GM21723 (cell line): ENCODE data around the gene DAG1.
A peak's percentile ranks its signal among the peaks of the same experiment; 100 is the strongest.

Source experiments
- ATAC-seq: cut with Tn5 transposase; IDR thresholded peaks from one replicate; pipeline ENCODE4 v1.9.1; 2021; ENCODE audit warnings: mild to moderate bottlenecking, moderate library complexity; ENCODE audit not compliant: unreplicated experiment

Gene DAG1

DNA sequence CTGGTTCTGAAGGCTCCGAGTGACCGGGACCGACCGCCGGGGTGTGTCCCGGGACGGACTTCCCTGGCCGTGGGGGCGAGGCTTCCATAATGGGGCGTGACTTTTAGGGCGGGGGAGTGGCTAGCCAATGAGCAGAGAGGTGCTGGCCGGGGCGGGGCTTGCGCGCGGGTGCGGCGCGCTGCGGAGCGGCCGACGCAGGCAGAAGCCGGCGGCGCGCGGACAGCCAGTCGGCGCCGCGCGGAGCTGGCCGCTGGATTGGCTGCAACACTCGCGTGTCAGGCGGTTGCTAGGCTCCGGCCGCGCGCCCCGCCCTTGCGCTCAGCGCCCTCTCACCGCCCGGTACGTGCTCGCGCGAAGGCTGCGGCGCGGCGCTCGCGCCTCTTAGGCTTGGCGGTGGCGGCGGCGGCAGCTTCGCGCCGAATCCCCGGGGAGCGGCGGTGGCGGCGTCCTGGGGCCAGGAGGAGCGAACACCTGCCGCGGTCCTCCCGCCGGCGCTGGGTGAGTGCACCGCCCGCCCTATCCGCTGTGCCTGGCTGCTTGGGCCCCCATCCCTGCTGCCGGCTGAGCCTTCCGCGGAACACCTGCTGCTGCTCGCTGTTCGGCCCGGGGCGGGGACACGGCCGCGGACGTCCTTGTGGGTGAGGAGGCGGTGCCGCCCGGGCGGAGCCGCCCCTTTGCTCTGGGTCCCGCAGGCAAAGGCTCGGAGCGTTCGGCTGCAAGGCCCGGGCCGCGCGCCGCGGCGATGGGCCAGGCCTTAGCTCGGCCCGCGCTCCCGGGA, at the start of gene DAG1:
DAG1 (plus strand) TSS at position 332 of the 778 bp plus-strand sequence. CDS start 40,268 bp downstream, outside the sequence.
- peak; percentile 85 for ATAC-seq

DNA sequence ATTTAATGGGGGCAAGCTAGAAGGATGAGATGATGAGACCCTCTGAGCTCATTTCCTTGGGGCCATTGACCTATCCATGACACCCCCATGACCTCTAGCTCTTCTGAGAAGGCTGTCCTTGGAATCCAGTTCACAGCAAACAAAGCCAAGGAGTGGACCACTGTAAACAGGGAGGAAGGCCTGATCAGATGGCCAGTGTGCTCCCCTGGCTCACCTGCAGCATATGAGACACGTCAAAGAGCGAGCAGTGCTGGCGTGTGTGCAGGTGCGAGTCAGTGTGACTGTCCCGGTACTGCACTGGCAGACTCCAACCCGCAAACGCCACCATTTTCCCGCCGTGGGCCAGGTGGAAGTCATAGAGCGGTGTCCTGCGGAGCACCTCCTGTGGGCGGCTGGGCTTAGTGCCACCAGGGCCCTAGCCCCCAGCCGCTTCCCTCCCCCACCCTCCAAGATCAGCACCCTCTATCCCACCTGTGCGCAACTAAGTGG, 48.1 kb upstream of the DAG1 start:
- no peak for ATAC-seq

DNA sequence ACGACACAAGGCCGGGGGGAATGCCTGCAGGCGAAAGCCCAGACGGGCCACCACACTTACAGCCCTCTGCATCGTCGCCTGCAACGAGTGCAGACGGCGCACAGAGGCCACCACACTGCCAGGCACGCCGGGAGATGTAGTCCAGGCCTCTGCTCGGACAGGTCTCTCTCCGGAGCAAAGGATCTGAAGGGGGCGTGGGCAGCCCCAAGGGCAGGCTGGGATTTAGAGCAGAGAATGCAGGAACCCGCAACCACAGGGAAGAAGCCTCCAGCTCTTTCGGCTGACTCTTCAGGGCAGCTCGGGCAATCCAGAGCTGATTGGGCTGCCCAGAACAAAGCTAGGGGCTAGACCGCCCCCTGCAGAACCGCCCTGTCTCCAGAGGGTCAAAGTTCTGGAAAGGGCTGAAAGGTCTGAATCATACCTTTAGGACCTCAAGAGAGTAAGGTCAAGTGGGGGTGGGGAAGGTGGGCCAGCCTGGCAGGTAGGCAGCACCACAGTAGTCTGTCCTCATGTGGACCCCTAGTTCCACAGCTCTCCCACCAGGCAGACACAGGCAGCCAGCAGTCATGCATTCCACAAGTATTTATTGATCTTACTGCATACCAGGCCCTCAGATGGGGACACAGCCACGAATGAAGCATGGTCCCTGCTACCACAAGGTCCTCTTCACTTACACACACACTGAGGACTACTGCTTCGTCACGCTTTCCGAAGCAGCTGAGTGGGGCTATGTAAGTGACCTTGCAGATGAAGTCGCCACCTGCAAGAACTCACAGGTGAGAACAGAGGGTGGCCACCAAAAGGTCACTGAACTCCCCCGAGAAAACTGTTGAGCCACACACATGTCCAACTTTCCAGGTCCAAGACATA, 47.5 kb upstream of the DAG1 start, which contains the start of gene AMT:
AMT (minus strand) TSS at position 95 of the 870 bp plus-strand sequence; CDS start at position 72, 23 bp downstream.
- no peak for ATAC-seq

DNA sequence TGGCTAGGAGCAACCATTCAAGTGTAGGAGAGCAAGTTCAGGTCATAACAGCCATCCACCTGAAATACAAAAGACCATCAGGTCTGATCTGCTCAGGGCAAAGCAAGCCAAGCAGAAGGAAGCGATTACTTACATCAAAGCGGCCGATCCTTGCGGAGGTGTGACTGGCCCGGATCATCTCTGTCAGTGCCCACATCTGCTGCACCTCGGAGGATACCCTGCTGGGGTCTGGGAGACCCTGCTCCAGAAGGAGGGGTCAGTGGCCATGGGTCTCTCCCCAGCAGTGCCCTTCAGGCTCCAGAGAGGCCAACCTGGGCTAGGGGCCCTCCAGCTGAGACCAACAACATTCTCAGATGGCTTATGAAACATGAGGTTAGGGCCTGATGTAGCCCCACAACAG, 45.3 kb upstream of the DAG1 start:
- no peak for ATAC-seq

DNA sequence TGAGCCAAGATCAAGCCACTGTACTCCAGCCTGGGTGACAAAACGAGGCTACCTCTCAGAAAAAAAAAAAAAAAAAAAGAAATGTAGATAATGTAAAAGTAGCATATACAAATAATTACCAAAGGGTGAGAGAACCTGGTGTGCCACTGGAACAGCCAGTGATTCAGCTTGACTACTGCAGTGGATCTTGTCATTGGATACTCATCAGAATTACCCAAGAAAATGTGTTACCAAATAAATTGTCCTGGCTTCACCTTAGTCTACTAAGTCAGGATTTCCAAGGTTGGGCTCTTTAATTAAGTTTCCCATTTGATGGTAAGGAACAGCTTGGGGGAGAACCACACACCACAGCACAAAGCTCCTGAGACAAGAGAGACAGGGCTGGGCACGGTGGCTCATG, 42.5 kb upstream of the DAG1 start:
- no peak for ATAC-seq

DNA sequence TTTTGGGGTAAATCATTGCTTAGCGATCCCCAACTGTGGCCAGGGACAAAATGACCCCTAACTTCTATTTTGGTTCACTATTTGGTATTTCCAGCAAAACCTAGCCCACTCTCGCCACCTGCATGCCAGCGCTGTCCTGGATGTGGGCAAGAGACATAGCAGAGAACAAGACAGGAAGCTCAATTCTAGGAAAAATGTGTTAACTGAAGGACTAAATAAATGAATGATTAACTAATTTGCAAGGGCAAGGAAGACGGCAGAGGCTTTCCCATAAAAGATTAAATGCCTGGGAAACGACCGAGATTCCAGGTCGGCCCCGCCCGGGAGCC, 41.4 kb upstream of the DAG1 start:
- ATAC-seq = no peak

DNA sequence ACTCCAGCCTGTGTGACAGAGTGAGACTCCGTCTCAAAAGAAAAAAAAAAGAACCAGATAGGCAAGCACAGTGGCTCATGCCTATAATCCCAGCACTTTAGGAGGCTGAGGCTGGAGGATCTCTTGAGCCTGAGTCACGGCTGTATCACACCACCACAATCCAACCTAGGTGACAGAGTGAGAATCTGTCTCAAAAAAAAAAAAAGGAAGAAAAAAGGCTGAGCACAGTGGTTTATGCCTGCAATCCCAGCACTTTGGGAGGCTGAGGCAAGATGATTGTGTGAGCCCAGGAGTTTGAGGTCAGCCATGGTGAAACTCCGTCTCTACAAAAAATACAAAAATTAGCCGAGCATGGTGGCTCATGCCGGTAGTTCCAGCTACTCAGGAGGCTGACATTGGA, 35.3 kb upstream of the DAG1 start:
- no peak for ATAC-seq

DNA sequence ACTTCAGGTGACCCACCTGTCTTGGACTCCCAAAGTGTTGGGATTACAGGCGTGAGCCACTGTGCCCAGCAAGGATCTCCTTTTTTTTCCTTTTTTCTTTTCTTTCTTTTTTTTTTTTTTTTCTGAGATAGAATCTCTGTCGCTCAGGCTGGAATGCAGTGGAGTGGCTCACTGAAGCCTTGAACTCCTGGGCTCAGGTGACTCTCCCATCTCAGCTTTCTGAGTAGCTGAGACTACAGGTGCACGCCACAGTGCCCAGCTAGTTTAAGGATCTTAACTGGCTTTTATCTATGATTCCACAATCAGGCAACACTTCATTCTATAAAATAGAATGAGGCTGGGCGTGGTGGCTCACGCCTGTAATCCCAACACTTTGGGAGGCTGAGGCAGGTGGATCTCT, 24.7 kb upstream of the DAG1 start:
- no peak for ATAC-seq

DNA sequence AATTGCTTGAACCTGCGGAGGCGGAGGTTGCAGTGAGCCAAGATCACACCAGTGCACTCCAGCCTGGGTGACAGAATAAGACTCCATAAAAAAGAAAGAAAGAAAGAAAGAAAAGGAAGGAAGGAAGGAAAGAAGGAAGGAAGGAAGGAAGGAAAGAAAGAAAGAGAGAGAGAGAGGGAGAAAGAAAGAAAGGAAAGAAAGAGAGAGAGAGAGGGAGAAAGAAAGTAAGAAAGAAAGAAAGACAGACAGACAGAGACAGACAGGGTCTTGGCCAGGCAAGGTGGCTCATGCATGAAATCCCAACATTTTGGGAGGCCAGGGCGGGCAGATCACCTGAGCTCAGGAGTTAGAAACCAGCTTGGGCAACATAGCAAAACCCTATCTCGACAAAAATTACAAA, 16.4 kb upstream of the DAG1 start:
- ATAC-seq = no peak

DNA sequence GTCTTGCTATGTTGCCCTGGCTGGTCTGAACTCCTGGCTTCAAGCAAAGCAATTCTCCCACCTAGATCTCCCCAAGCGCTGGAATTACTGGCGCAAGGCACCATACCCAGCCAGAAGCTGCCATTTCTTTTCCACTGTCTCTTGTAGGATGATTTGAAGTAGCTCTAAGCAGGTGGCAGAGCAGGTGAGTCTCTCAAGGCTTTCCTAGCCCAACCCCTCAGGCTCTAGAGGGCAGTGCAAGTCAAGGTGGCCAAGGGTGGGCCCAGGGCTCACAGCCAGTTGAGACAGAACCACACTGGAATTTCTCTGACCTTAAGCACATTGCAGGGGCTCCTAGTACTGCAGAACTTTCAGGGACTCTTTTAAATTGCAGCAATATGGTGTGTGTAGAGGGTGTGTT, 15.6 kb upstream of the DAG1 start:
- no peak for ATAC-seq

DNA sequence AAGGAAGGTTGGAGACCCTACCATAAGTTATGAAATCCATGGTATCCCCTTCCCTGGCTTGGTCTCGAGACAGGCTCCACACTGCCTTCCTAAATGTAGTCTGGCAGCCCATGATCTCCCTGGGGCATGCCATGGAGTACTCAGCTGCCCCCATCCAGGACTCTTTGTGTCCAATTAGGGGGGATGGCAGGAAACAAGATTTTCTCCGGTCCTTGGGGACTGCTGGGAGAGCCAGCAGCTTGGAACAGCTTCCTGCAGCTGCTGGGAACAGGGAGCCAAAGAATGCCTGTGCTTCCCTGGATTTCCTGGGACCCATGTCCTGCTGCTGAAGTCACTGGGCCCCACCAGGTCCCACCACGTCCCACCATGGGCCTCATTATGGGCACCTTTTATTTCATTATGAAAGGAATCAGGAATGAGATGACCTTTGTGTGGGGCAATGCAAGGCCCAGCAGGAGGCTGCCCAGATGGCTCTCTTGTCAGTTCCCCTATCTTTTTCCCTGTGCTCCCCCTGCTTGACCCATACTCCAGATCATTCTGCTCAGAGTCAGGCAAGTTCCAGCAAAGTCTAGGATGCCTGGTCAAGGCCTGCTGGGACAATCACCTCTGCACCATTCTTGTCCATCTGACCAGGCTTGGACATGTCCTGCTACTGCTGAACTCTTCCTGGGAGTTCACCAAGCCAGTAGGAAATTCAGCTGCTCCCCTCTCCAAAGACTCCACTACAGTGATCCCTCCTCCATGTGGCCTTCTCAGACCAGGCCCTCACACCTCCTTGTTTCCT, 15.0 kb upstream of the DAG1 start:
- no peak for ATAC-seq

DNA sequence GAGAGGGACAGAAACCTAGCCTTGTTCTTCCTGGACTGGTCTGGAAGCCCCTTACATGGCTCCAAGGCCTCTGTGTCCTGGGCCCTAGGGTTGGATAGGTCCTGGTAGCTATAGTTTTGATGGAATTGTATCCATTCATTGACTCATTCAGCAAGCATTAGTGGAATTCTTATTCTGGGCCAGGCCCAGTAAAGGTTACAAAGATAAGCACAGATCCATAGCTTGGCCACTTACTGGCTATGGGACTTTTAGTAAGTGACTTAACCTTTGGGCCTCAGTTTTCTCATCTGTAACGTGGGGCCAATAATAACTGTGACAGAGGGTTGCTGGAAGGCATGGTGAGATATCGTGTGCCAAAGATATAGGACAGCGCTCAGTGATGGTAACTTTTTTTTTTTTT, 13.6 kb upstream of the DAG1 start:
- no peak for ATAC-seq

DNA sequence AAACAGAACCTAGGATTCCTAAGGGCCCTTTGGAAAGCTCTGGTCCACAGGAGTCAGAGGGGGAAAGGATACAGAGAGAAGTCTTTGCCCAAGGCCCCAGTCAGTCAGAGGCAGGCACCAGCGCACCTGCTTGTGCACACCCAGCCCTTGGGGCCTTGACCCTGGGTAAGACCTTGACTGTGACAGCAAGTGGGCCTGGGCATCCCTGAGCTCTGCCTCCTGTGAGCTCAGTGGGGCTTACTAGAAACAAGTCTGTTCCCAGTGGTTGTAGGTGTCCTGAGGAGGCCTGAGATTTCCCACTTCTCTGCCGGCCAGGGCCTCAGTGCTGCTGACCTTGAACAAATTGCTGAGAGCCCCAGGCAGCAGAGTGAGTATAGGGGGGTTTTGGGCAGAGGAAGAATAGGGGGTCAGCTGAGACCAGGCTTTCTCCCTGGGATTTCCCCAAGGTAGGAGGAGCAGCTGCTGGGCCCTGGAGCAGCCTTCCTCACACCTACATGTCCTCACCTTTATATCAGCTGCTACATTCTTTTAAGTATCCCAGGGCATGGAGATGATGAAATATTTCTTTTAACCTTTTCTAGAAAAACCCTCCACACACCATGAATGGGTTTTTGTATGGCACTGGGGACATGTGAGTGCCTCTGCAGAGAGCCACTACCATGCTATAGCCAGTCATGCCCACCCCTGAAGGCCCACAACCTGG, 9.7 kb upstream of the DAG1 start:
- no peak for ATAC-seq

DNA sequence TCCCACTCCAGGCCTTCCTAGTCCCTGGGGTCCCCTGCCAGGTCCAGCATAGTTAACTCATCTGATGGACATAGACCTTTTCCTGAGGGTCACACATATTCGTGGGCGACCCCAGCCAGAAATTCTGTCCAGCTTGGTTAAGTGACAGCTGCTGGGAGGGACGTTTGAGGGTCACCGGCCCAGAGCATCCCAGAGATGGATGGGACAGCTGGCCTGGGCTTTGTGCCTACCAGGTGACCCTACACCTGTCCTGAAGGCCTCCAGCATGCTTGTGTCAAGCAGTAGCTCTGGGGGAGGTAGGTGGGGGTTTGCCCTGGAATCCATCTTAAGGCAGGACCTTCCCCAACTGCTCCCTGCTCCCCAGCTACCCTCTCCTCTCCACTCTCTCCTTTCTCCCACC, 9.1 kb upstream of the DAG1 start:
- ATAC-seq = no peak

DNA sequence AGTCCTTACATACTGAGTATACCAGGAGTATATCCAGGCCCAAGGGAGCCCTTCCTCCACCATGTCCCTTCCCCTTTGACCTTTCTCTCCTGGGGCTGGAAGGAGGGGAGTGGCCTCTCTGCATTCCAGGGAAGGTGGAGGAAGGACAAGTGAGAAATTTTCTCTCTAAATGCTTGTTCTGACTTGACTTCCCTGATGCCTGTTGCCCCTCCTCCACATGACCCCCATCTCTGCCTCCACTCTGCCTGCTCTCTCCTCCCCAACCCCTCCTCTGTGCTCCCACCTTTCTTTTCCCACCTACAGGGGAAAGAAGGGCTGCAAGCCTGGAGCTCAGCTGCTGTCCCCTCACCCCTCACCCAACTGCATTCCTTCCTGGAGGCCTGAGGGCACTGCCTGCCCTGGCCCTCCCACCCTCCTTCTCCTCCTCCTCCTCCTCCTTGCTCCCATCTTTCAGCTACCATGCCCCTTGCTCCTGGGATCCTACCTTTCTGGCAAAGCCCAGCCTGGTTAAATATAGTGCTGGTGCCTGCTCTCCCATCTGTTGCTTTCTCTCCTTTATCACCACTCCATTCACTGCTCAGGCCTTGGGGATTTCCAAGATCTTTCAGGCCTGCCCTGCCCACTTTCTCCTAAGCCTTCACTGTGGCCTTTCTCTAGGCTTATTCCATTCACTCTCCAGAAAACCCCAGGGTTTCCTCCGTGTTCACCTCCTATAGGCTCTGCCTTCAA, 8.5 kb upstream of the DAG1 start:
- no peak for ATAC-seq

DNA sequence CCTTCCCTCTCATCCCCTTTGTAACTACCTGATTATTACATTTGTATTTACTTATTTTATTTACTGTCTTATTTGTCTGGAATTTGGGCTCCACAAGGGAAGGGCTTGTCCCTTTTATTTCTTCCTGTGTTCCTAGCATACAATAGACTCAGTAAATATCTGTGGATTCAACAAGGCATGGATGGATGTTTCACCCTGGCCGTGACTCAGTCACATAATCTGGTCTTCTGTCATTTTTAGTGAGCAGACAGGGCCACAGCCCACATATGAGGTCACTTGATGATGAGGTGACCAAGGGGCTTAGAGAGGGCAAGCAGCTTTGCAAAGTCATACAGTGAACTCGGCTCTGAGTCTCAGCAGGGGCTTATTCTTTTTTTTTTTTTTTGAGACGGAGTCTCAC, 7.8 kb upstream of the DAG1 start:
- ATAC-seq = no peak

DNA sequence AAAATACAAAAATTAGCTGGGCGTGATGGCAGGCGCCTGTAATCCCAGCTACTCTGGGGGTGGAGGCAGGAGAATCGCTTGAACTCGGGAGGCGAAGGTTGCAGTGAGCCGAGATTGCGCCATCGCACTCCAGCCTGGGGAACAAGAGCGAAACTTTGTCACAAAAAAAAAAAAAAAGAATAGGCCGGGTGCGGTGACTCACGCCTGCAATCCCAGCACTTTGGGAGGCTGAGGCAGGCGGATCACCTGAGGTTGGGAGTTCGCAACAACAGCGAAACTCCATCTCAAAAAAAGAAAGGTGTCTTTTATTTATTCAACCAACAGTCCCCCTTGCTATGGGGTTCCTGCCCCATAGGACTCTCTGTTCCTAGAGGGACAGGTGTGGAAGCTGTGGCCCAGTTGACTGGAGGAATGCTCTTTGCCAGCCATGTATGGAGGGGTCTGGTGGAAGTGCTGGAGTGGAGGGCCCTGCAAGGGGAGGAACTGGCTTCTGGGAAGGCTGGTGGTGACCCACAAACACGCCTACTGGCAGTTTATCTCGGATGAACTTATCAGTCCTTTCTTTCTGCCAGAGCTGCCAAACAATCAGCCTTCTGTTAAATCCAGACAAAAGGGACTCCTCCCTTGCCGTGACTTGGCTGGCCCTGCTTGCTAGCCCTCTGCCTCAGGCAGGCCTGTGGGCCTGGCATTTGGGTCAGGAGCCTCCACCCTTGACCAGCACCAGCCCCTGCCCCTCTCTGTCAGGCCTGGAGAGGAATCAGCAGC, 4.6 kb upstream of the DAG1 start:
- ATAC-seq = no peak

DNA sequence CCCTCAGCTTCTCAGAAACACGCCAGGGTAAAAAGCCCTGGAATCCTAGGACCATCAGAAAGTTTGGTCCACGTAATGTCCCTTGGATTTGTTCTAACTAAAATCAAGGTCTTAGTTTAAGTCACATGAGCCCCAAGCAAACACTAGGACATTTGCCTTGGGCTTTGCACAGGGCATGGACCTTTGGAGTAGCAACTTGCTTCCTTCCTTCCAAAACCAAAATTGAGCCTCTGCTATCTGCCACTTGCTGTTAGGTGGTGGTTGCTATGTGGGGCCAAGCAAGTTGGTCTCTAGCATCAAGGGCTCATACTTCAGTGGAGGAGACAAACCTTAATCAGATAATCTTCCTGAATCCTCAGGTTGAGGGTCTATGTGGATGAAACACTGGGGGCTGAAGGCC, 4.0 kb upstream of the DAG1 start:
- ATAC-seq = no peak
